Activated CD4-positive, alpha-beta T cell treated with anti-CD3 and anti-CD28 coated beads for 4 hours (primary cell): Measurements from ENCODE around the gene NRXN3.
"Not testable (repeated sequence)": the region's sequence is repeated elsewhere in the genome, so short reads cannot be mapped to it uniquely, and the experiment has no call there.

Source experiments
- DNase-seq, 2 donors: peaks; one replicate each; pipeline ENCODE4 v3.0.0-alpha.2; 2020

The NRXN3 gene

DNA sequence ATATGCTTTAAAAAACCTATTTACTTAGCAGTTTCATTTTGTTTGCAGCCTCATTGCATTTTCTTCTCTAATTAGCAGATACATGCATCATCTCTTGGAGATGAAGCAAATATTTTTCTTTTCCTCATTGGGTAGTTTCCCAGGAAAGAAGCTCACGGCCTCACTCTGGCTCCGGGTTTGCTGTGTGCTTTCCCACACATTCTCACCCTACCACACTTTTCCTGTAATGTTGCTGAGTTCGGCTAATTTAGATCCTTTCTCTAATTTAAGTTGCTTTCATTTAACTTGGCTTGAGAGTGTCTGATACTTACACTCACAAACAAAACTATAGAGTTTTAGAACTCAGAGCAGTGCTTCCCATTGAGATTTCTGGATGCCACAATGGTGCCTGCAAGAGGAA is 928.2 kb downstream of the NRXN3 start:
- DNase-seq: no peak

DNA sequence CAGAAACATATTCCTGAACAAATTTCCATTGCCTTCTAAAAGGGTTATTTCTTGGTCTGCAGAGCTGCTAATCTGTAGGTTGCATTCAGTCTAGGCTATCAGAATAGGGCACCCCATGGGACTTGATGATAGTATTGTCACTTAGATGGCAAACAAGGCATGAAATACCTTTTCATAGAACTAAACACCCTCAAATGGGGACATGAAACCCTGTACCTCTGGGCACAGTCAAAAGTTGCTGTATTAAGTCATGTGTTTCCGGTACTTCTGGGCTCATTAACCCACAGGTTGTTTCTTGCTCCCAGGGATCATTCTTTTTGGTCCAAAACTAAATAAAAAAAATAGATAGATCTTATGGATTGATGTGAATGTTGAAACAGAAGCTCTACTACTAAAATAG is 930.4 kb downstream of the NRXN3 start:
- DNase-seq: no peak

DNA sequence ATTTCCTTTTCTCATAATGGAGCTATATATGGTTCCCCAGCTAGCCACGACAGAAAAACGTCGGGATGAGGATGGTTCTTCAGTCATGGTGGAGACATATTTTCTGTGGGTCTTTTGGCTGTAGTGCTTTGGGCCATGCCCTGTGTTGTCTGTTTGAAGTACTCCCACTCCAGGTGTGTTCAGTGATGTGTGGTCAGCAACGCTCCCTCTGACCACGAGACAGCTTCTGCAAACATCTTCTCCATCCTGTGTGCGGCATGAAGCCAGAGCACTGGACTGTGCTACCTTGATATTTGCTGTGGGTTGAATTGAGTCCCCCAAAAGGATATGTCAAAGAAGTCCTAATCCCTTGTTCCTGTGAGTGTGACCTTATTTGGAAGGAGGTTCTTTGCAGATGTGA is 931.2 kb downstream of the NRXN3 start:
- DNase-seq: no peak

GRCh38 chr14:79103764-79104163 is 933.6 kb downstream of the NRXN3 start:
- DNase-seq: no peak

DNA sequence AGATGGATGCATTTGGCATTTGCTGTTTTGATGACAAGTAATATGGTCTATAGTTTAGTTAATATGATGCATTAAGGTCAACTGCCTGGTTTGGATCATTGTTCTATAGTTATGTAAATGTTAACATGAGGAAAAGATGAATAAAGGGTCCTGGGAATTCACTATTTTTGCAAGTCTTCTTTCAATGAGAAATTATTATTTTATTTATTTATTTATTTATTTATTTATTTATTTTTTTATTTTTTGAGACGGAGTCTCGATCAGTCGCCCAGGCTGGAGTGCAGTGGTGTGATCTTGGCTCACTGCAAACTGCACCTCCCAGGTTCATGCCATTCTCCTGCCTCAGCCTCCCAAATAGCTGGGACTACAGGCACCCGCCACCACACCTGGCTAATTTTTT is 940.4 kb downstream of the NRXN3 start:
- not testable (repeated sequence) for DNase-seq

- DNase-seq: no peak
Observed at GRCh38 chr14:79111987-79112501, 941.9 kb downstream of the NRXN3 start.

- DNase-seq: no peak
Observed at GRCh38 chr14:79117561-79117960, 947.4 kb downstream of the NRXN3 start.

- DNase-seq: no peak
Observed at GRCh38 chr14:79118291-79118690, 948.1 kb downstream of the NRXN3 start.

DNA sequence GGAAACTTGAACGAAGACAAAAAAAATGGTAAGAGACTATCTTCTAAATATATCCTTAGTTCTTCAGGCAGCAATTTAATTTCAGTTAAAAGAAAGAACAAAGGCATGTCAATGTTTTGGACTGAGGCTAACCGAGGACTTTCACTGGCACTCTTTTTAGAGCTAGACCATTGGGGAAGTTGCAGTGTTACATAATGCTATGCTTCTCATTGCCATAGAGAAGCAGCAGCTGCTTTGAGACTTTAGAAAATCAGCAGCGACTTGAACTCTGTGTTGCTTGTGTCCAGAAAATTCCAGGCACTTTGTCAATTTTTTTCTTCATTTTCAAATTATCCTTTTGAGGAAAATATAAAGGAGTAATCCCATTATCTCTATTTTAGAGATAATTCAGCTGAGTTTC is 964.2 kb downstream of the NRXN3 start:
- no peak for DNase-seq

DNA sequence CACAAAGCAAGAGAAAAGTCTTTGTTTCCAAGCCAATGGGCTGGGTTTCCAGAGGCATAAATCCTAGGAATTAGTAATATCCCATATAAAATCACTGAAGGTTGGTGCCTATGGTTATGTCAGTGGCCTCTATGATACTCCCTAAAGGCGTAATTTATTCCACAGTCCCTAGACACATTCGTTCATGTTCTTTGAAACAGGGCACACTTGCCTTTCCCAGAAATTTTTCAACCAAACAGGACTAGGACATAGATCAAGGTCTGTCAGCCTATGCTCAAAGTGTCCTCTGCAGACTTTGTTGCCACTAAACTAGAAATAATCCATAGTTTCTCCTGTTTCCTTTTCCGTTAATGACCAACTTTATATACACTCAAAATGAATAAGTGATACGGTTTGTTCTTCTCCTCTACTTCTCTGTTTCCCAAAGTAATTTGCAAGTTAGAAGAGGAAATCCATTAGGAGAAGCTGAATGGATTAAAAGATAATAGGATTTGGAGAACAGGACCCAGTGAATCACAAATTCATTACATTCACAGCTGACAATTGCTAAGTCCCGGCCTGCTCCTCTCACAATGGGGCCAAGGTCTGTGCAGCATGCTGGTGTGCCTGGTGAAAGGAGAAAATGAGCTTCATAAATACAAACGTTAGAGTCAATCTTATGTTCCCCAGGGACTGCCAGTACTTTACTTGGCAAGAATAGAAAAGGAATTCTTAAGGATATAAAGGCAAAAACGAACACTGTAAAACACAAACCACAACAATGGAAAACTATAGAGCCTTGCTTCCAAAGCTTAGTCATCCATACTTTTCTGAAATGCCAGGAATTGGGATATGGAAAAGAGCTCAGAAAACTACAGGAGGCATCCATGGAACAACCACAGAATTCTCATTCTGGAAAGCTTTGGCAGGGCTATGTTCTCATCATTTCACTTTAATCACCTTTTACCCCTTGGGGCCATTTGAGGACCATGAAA is 966.2 kb downstream of the NRXN3 start:
- no peak for DNase-seq

GRCh38 chr14:79137045-79137430 is 966.9 kb downstream of the NRXN3 start:
- no peak for DNase-seq

- DNase-seq: no peak
Observed at GRCh38 chr14:79137836-79138235, 967.7 kb downstream of the NRXN3 start.

DNA sequence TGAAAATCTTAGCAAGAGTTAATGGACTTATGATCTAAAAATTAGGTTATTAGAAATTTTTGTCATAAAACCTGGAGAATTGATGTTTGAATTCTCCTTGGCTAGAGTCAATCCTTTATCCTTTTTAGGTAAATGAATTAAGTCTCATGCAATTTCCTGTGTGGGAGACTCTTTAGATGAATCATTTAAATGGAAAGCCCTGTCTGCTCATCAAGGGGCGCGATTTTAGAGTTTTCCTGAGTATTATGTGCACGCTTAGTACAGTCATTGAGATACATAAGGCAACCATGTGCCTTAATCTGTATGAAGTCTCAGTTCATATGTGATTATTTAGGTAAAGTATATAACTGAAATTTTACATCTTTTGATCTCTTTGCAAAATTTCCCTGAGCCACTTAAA is 974.7 kb downstream of the NRXN3 start:
- no peak for DNase-seq

GRCh38 chr14:79150226-79150625 is 980.1 kb downstream of the NRXN3 start:
- no peak for DNase-seq

GRCh38 chr14:79157369-79157768 is 987.2 kb downstream of the NRXN3 start:
- no peak for DNase-seq

DNA sequence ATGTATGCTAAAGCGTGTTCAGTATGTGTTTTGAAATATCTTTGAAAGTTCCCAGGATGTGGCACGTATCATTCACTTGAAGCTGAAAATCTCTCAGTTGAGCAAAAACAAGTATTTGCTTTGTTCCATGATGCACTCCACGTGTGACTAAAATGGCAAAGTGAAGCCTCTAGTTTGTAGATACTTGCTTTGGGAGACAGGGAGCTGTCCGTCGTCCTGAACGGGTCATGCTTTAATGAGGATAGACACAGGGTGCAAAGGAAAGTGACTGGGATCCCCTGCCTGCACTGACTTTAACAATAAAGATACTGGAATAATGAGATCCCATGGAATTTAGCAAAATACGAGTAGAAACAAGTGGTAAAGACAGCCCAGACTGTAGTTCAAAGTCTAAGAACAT is 991.4 kb downstream of the NRXN3 start:
- DNase-seq: no peak

DNA sequence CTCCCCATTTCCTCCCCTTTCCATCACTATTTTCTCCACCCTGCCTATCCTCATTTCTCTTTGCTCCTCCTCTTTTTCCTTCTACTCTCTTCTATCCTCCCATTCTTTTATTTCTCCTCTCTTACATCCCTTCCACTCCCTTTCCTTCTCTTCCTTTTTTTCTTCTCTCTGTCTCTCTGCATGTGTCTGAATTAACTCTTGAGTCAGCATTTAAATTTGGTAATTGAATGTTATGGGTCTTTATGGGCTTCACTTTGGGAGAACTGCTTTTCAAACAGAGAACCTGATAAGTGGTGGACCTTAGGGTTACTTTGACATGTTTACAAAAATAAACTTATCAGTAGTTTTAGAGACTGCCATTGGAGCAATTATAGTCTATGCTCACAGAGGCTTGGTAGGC is 992.7 kb downstream of the NRXN3 start:
- DNase-seq: no peak

- no peak for DNase-seq
Observed at GRCh38 chr14:79165471-79166090, 995.4 kb downstream of the NRXN3 start.

- no peak for DNase-seq
Observed at GRCh38 chr14:79166171-79166570, 996.0 kb downstream of the NRXN3 start.

GRCh38 chr14:79167957-79168356 is 997.8 kb downstream of the NRXN3 start:
- no peak for DNase-seq

DNA sequence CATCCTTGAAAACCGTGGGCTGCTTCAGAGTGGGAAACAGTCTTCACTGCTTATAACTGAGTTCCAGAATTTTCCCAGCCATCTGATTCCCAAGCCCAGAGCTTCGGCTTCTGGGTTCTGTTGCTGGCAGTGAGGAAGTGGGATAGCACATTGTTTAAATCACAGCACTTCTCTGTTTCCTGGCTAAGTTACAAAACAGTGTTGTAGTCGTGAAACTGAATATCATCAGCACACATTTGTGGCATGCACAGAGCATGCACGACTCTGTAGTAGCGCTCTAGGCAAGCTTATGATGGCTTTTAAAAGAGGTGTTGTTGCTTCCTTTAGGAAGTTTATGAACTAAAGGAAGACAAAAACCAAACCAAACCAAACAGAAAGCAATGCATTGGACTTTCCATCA is 1005.5 kb downstream of the NRXN3 start:
- DNase-seq: no peak

DNA sequence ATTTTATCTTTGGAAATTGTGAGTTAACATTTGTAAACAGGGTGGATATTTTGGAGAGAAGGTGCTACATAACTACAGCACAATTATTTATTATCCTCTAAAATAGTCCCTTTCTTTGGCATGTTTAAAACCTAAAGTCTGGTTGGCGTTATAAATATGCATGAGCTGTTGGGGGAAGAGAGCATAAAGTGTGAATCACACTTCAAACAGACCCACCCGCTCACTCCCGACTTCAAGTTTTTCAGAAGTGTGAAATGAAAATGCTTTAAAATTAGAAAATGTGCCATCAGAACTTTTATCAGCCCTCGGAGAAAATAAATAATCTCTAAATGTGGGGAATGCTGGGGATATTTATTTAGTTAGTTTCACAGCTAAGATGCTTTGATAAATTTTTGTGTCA is 1006.9 kb downstream of the NRXN3 start:
- DNase-seq: no peak

GRCh38 chr14:79178719-79179118 is 1008.5 kb downstream of the NRXN3 start:
- no peak for DNase-seq

DNA sequence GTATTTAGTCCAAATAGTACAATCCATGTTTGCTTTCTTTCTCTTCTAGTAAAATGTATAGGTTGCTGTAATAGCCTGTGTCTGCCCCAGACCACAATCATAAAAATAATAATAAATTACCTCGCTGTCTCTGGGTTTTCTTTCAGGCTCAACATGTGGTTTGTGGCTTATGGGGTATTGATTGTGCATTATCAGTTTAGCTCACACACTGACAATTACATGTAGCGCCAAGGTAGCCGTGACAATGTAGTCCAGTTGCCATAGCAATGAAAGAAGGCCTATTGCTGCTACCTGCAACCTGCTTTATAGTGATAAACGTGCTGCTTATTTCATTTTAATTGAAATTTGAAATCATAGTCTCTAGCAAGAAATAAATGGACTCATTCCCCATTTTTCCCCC is 1009.8 kb downstream of the NRXN3 start:
- DNase-seq: no peak
